ENCODE data around the gene GUK1.

Gene GUK1

DNA sequence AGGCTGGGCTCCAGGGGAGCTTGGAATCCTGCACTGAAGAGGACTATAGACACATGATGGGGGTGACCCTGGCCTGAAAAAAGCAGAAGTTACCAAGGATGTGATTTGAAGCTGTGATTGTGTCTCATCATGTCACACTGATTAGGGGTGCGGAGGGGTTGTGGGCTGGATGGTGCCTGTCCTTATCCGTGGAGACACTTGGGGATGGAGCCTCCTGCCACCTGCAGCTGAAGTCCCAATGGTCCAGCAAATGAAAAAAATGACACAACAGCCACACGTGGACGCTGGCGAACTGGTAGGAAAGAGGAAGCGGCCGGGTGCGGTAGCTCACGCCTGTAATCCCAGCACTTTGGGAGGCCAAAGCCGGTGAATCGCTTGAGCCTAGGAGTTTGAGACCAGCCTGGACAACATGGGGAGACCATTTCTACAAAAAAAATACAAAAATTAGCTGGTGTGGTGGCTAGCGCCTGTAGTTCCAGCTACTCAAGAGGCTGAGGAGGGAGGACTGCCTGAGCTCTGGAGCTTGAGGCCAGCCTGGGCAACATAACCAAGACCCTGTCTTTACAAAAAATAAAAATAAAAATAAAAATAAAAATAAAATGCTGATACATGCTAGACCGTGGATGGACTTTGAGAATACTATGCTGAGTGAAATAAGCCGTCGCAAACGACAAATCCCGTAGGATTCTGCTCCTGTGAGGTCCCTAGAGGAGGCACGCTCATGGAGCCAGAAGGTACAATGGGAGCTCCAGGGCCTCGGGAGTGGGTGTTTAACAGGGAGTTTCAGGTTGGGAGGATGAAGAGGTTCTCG, 24.7 kb downstream of the GUK1 start:
- DNase-seq: no peak

DNA sequence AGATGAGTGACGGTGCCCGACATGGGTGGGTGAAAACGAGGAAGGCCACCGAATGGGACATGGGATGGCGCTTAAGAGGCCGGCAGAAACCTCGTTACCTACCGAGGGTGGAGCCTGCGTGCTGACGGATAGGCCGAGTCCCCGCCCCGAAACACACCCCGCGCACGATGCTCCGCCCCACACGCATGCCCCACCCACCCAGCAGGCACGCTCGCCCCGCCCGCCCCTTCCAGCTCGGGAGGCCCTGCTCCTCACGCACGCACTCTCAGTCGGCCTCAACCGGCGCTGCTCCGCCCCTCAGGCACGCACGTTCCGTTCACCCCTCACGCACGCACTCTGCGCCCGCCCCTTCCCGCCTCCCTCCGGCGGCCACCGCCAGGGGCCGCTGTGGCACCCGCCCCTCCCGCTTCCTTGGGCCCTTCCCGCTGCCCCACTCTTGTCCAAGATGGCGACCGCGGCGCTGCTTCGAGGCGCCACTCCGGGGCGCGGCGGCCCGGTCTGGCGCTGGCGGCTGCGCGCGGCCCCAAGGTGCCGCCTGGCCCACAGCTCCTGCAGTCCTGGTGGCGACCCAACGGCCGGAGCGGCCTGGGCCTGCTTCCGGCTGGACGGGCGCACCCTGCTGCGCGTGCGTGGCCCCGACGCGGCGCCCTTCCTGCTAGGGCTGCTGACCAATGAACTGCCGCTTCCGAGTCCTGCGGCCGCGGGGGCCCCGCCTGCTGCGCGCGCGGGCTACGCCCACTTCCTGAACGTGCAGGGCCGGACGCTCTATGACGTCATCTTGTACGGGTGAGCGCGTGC, 25.5 kb downstream of the GUK1 start, which contains the start of gene IBA57:
Gene IBA57, plus strand, starts transcription at position 433 of the 798 bp plus-strand sequence. Its CDS starts 13 bp downstream, at position 446.
- peak; percentile 100 for DNase-seq

- DNase-seq: peak; percentile 63
These were observed 26.3 kb downstream of the GUK1 start for GRCh38 chr1:228166170-228166936.

DNA sequence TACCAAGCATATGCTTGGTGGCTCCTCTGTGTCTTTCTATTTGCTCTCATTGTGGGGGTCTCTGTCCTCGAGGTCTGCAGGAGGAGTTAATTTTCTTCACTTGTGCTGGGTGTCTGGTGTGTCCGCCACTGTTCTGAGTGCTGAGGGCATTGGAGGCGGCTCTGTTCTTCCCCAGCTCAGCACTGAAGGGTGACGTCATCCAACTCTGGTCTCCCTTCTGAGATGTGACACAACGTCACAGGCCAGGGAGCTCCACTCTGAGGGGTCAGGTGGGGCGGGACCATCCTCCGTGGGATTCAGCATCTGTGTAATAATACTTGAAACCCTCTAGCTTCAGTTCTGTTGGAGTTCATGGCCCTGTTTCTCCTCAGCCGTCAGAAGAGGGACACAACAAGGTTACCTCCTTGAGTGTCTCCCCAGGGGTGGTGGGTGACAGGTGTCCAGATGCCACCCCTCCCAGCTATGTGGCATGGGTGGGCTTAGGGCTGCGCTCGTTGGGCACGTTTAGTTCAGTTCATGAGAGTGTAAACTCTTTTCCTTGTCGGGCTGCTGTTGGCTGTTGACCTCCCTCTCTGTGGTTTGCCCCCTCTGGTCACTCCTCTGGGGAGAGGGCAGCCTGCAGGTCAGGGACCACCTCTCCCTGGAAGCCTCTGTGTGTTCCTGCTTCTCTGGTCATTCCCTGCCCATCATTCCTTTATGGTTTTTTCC, 28.6 kb downstream of the GUK1 start:
- DNase-seq: no peak

- DNase-seq: no peak
These were observed 29.3 kb downstream of the GUK1 start for GRCh38 chr1:228169345-228169744.

DNA sequence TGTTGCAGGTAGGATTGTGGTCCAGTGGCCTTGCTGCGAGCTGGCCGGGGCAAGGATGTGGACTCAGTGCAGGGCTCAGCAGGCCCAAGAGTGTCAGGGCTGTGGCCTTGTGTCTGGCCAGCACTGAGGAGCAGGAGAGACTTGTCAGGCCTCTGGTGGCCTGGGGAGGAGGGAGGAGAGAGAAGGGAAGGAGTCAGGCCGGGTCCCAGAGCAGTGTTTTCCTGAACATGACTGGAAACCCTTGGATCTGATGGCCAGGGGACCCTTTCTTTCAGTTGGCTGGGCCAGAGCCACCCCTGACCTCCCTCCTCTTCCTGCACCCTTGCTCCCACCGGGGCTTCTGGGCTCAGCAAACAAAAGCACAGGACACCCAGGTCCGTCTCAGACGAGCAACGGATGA, 30.6 kb downstream of the GUK1 start:
- DNase-seq: no peak

DNA sequence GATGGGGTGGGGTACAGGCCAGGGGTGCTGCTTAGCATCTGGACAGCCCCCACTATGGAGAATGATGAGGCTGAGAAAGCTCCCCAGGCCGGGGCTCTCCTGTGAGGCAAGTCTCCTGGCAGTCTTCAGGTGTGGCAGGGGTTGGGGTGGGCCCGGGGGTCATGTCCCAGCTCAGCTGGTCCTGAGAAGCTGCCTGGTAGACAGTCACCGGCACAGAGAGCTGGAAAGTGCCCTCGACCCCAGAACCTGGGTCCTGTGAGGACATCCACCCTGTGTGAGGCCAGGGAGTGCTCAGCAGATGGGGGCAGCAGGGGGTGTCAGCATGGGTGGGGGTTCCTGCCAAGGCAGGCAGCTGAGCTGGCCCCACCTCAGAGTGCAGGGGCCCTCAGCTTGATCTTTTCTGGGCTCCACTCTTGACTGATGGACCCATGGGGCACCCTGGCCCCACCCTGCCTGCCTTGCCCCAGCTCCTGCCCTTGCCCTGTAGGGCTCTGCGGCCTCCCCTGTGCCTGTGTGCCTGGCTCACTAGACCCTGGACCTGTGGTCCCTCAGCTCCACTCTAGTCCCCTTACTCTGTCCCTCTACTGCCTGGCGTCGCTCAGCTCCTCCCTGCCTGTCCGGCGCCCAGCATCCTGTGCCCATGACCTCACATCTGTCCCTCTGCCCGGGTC, 31.3 kb downstream of the GUK1 start:
- DNase-seq: no peak

DNA sequence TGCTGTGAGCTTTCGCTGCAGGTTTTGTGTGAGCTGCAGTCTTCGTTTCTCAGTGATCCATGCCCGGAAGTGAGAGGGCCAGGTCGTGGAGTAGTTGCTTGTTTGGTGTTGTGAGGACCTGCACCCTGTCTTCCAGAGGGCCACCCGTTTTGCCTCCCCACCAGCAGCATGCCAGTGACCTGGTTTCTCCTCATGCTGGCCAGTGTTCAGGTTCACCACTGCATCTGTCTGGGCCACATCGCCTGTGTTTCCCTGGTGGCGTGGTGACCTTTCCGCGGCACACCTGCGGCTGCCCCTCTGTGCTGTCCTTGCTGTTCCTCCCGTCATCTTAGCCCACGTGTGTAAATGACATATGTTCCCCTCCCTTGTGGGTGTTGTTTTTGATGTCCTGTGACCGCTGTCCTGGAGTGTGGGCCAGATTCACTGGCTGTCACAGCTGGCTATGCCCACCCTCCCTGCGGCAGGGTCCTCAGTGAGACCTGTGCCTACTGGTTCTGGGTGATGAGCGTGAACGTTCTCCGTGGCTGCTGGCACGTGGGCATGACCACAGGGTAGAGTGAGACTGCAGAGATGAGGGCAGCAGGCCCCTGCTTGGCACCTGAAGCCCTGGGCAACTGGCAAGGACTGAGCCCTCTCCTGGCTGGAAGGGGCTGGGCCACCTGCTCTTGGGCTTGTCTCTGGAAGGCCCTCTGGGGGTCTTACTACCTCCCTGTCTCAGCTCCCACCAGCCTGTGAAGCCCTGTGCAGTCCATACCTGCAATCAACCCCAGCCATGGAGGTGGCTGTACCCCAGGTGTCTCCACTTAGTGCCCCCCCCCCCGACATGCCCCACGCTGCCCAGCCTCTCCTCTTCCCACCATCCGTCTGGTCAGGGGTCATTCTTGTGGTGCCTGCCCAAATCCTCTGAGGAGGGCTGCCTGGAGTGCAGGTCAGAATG, 32.8 kb downstream of the GUK1 start:
- DNase-seq: no peak

DNA sequence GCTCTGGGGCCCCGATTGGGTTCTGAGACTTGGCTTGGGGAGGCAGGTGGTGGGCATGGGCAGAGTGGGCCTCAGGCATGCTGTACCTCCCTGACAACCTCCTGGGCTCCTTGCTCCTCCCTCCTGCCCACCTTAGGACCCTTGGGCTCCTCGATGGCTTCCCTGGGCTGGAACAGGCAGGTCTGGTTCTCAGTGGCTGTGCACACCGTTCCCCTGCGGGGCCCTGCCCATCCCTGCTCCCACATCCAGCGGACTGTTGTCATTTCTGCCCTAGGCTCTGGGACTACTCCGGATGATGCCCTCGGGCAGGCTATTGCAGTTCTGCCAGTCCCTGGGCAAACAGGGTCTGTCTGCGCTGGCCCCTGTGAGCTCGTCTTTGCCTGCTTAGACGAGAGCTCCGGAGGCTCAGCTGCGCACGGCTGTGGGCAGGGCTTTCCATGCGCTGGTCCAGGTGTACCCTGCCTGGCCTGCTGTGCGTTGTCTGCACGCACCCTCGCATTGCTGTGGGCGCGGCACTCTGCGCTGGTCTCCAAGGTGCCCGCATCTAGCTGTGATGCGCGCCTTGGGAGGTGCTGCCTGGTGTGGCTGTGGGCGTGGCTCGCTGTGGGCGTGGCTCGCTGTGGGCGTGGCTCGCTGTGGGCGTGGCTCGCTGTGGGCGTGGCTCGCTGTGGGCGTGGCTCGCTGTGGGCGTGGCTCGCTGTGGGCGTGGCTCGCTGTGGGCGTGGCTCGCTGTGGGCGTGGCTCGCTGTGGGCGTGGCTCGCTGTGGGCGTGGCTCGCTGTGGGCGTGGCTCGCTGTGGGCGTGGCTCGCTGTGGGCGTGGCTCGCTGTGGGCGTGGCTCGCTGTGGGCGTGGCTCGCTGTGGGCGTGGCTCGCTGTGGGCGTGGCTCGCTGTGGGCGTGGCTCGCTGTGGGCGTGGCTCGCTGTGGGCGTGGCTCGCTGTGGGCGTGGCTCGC, 33.7 kb downstream of the GUK1 start:
- peak; percentile 44 for DNase-seq

DNA sequence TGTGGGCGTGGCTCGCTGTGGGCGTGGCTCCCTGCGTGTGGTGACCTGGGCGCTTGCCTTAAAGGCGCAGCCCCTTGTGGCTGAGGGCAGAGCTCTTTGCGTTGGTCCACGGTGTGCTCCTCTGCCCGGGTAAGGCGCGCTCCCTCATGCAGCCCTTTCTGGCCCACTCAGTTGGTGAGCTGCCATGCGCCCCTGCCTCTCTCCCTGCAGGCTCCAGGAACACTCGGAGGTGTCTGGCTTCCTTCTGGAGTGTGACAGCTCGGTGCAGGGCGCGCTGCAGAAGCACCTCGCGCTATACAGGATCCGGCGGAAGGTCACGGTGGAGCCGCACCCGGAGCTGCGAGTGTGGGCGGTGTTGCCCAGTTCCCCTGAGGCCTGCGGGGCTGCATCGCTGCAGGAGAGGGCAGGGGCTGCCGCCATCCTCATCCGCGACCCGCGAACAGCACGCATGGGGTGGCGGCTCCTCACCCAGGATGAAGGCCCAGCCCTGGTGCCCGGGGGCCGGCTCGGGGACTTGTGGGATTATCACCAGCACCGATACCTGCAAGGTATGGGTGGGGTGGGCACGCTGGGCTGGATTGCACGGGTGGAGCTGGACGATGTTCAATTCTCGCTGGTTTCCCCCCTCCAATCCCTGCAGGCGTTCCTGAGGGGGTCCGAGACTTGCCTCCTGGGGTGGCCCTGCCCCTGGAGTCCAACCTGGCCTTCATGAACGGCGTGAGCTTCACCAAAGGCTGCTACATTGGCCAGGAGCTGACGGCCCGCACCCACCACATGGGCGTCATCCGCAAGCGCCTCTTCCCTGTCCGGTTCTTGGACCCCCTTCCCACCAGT, 34.6 kb downstream of the GUK1 start:
- DNase-seq: peak; percentile 38

GRCh38 chr1:228175316-228176023, 35.4 kb downstream of the GUK1 start:
- no peak for DNase-seq

GRCh38 chr1:228176024-228176395, 35.9 kb downstream of the GUK1 start:
- no peak for DNase-seq

DNA sequence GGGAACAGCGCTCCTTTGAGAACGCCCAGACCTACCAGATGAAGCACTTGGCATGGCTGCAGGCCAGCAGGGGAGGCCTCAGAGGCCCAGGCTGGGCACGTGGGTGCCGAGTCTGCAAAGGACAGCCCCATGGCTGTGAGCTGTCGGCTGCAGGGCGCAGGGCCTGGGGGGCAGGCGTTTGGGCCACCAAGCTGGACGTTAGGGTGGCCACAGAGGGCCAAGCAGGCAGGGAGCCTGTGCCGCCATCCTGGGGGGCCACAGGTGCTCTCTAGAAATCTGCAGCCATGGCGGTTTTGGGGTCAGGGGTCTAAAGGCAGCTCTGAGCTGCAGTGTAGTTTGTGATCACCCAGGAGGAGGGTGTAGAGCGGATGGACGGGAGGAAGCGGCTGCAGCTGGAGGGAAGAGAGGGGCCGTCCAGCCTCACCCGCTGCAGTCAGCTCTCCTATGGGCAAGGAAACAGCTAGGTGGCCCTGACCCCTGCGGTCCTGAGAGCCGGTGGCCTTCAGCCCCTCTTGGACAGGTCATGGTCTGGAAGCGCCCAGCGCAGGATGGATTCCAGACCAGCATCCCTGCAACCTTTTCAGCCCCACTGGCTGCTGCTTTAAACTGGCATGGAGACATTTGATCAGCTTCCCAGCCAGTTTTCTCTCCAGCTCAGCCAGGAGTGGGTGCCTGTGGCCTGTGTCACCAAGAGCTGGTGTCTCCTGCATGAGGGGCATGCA, 36.5 kb downstream of the GUK1 start:
- no peak for DNase-seq

DNA sequence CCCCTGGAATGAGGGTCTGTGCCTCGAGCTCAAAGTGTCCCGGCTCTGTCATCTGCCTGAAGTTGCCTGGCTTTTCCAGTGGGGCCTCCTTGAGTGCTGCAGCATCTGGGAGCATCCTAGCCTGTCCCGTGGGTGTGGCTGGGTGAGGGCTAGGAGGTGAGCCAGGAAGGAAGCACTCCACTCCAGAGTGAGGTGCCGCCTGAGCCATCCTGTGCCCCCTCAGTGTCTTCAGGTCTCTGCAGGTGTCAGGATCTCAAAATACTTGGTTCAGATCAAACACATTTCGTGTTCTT, 37.0 kb downstream of the GUK1 start:
- DNase-seq: no peak

GRCh38 chr1:228177721-228178710, 37.9 kb downstream of the GUK1 start:
- no peak for DNase-seq

Data from stimulated activated CD4-positive, alpha-beta T cell treated with anti-CD3 and anti-CD28 coated beads, Interleukin-1b, Interleukin-23, amount 100 ng/mL, for 48 hours (primary cell).